ENCODE data around the gene TFF1.

The TFF1 gene

DNA sequence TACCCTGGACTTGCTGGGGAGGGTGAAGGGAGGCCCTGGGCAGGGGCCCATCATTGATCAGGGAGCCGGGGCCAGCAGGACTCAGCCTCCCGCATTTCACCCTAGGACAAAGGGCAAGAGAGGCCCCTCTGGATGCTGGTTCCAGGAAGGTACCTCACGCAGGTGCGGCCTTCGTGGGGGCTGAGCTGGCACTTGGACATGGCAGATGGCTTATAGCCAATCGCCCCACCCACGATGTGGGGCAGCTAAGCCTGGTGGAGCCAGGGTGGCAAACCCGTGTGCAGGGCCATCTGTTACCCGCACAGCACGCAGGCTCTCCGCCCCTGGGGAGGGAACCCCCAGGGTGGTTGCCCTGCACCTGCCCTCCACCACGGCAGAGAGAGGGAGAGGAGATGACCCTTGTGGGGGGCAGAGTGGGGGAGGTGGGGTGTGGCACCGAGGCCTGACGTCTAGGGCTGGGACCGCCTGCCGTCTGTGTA, 53.7 kb downstream of the TFF1 start:
- no peak overlapping the region for H3K27ac ChIP-seq (ENCODE audit: extremely low read depth, low read depth, low read length)
- POLR2A ChIA-PET = no interaction called here
- CTCF ChIA-PET = interaction anchor here (1.0 kb wide), 1 partner anchor 26 kb away, joined by 3 read pairs; no protein-coding TSS in a partner anchor
- H3K9me3 ChIP-seq (ENCODE audit: control insufficient read depth, insufficient read depth, low read depth, low read length) = no peaks in the 10 kb centered on the region
- no peaks in the 10 kb centered on the region for H3K4me1 ChIP-seq (ENCODE audit: control insufficient read depth, insufficient read depth, low read length)
- H3K36me3 ChIP-seq (ENCODE audit: control insufficient read depth in 2 of 2, insufficient read depth in 1 of 2, low read length in 2 of 2) = no peaks in the 10 kb centered on the region
- H3K4me3 ChIP-seq (ENCODE audit: low read depth, low read length) = no peak overlapping the region
- TF ChIP-seq GLIS1 (tag by site-specific recombination; IDR thresholded peaks at IDR 0.05) = peak; percentile 42; the same call in 1 of the 2 replicates
- no peak for TF ChIP-seq ZBTB8A (tag by site-specific recombination; IDR thresholded peaks at IDR 0.05)
- no peak for TF ChIP-seq ZNF624 (tag by site-specific recombination; IDR thresholded peaks at IDR 0.05)
- TF ChIP-seq GLIS2 (tag by site-specific recombination; IDR thresholded peaks at IDR 0.05) = 0 out of 2 replicates have a peak, but pooled peaks have one; percentile 39
- TF ChIP-seq ZBTB44 (tag by site-specific recombination; IDR thresholded peaks at IDR 0.05) = no peak
